Adrenal gland (tissue), 5 donors: Measurements from ENCODE around the gene TACC2.

Experiments
- POLR2A ChIP-seq, 2 donors: fragments of 450-650 bp; IDR thresholded peaks; one replicate each; pipeline ENCODE4 v1.6.1; 2017; ENCODE audit warnings: antibody characterized with exemption in 2 of 2, mild to moderate bottlenecking in 2 of 2, moderate library complexity in 1 of 2
- TF ChIP-seq, protein P1 (sequence below), 6 experiments: fragments of 450-650 bp in 4 of 6; fragments of 200-600 bp in 2 of 6; sonication (generic) in 1 of 6; IDR thresholded peaks; 1 replicate in 5 of 6; 2 replicates in 1 of 6; pipeline versions ENCODE4 v1.5.1 to v1.8.0; 2016 to 2021; ENCODE audit warnings: antibody characterized with exemption in 6 of 6, mild to moderate bottlenecking in 2 of 6, moderate library complexity in 1 of 6
- donor health status: DM: no; HTN: no; CAD: no.

DNA sequence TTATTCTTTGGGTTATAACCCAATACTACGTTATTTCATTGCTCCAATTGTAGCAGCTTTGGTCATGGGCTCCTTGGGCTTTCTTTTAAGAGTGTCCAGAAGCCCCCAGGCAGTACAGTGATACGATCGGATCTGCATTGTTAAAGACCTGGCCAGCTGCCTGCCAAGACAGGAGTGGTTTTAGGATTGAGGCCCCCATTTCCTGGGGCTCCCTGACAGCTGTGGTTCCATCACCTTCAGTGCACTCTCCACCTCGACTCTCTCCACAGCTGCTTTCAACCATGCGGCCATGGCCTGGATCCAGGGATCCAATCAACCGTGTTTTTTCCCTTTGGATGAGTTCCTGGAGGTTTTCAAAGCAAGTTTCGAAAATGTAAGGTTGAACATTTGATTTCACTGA lies 158.7 kb downstream of the TACC2 start:
- TF ChIP-seq, protein P1, sequence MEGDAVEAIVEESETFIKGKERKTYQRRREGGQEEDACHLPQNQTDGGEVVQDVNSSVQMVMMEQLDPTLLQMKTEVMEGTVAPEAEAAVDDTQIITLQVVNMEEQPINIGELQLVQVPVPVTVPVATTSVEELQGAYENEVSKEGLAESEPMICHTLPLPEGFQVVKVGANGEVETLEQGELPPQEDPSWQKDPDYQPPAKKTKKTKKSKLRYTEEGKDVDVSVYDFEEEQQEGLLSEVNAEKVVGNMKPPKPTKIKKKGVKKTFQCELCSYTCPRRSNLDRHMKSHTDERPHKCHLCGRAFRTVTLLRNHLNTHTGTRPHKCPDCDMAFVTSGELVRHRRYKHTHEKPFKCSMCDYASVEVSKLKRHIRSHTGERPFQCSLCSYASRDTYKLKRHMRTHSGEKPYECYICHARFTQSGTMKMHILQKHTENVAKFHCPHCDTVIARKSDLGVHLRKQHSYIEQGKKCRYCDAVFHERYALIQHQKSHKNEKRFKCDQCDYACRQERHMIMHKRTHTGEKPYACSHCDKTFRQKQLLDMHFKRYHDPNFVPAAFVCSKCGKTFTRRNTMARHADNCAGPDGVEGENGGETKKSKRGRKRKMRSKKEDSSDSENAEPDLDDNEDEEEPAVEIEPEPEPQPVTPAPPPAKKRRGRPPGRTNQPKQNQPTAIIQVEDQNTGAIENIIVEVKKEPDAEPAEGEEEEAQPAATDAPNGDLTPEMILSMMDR (IDR thresholded peaks at IDR 0.05) = no peak
- no peak for TF ChIP-seq POLR2A (IDR thresholded peaks at IDR 0.05)
